Liver (tissue), 3 donors: ENCODE measurements around the gene EMC1.

Experiments
- EGR1 ChIP-seq, 2 donors: IDR thresholded peaks; 2 replicates each; pipeline ENCODE4 v1.6.1; 2016 to 2018; ENCODE audit warnings: antibody characterized with exemption in 2 of 2, low read depth in 2 of 2
- GABPA ChIP-seq, 2 donors: IDR thresholded peaks in 1 of 2; conservative IDR thresholded peaks in 1 of 2; 2 replicates each; pipeline ENCODE4 v1.6.1; 2016; ENCODE audit warnings: antibody characterized with exemption in 2 of 2, mild to moderate bottlenecking in 1 of 2, moderate library complexity in 1 of 2
- HNF4A ChIP-seq, 2 donors: conservative IDR thresholded peaks; 2 replicates each; pipeline ENCODE4 v1.6.1; 2016; ENCODE audit warnings: antibody characterized with exemption in 2 of 2, mild to moderate bottlenecking in 2 of 2
- JUND ChIP-seq, 2 donors: IDR thresholded peaks; 2 replicates each; pipeline ENCODE4 v1.6.1; 2016; ENCODE audit warnings: antibody characterized with exemption in 2 of 2
- NR2F2 ChIP-seq: IDR thresholded peaks from 2 replicates; pipeline ENCODE4 v1.6.1; 2016; ENCODE audit warnings: antibody characterized with exemption
- RAD21 ChIP-seq, 2 donors: IDR thresholded peaks; 2 replicates each; pipeline ENCODE4 v1.6.1; 2016; ENCODE audit warnings: antibody characterized with exemption in 2 of 2, mild to moderate bottlenecking in 2 of 2
- RXRA ChIP-seq, 2 donors: IDR thresholded peaks; 2 replicates each; pipeline ENCODE4 v1.6.1; 2017 to 2018; ENCODE audit warnings: antibody characterized with exemption in 2 of 2, mild to moderate bottlenecking in 1 of 2
- SP1 ChIP-seq: IDR thresholded peaks from 2 replicates; pipeline ENCODE4 v1.6.1; 2018; ENCODE audit warnings: antibody characterized with exemption, mild to moderate bottlenecking
- TAF1 ChIP-seq: conservative IDR thresholded peaks from 2 replicates; pipeline ENCODE4 v1.6.1; 2016; ENCODE audit warnings: antibody characterized with exemption, mild to moderate bottlenecking
- TF ChIP-seq, protein P1 (sequence below): fragments of 150-350 bp; IDR thresholded peaks from 2 replicates; pipeline ENCODE4 v1.5.1; 2017; ENCODE audit warnings: improper control_type of control experiment, low read depth, low read length; ENCODE audit not compliant: missing input control
- TF ChIP-seq, protein P2 (sequence below): IDR thresholded peaks from 2 replicates; pipeline ENCODE4 v1.6.1; 2016; ENCODE audit warnings: antibody characterized with exemption, mild to moderate bottlenecking
- TF ChIP-seq, protein P3 (sequence below): IDR thresholded peaks from 2 replicates; pipeline ENCODE4 v1.6.1; 2016; ENCODE audit warnings: antibody characterized with exemption
- TF ChIP-seq, protein P4 (sequence below): IDR thresholded peaks from 2 replicates; pipeline ENCODE4 v1.6.1; 2016; ENCODE audit warnings: antibody characterized with exemption
- TF ChIP-seq, protein P5 (sequence below): IDR thresholded peaks from 2 replicates; pipeline ENCODE4 v1.6.1; 2016; ENCODE audit warnings: antibody characterized with exemption
- donor health status: healthy.
- donor health status: healthy.

DNA sequence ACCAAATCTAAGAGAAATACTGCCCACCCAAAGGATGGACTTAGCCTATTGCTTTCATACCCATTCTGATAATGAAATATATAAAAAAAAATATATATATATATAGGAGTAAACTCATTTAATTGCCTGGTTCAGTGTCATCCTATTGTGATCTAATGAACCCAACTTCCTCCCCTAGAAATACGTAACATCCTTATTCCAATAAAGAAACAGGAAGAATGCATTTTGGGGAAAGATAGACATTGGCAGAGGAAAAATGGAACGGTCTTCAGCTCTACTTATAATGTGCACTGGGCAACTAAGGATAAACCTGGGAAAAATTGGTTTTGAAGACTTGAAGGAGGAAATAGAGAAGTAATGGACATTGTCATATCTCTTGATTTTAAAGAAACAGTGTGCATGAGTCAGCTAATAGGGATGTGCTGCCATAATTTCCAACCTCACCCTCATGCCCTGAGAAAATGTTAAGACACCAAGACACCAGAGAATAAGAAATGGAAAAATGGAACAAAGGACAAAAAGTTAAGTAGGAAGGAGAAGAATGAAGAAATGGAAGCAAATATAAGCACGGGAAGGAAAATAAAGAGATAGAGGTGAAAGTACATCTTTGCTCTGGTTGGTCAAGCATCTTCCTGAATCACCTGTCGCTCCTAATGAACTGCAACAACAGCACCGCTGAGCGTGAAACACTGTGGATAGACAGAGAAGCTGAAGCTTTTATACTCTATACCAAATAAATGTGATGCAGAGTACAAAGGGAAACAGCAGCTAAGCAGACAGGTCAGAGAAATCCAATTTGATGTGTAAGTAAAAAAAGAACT is 46.7 kb downstream of the EMC1 start:
- TF ChIP-seq, protein P1, sequence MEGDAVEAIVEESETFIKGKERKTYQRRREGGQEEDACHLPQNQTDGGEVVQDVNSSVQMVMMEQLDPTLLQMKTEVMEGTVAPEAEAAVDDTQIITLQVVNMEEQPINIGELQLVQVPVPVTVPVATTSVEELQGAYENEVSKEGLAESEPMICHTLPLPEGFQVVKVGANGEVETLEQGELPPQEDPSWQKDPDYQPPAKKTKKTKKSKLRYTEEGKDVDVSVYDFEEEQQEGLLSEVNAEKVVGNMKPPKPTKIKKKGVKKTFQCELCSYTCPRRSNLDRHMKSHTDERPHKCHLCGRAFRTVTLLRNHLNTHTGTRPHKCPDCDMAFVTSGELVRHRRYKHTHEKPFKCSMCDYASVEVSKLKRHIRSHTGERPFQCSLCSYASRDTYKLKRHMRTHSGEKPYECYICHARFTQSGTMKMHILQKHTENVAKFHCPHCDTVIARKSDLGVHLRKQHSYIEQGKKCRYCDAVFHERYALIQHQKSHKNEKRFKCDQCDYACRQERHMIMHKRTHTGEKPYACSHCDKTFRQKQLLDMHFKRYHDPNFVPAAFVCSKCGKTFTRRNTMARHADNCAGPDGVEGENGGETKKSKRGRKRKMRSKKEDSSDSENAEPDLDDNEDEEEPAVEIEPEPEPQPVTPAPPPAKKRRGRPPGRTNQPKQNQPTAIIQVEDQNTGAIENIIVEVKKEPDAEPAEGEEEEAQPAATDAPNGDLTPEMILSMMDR = no peak
- TF ChIP-seq, protein P2, sequence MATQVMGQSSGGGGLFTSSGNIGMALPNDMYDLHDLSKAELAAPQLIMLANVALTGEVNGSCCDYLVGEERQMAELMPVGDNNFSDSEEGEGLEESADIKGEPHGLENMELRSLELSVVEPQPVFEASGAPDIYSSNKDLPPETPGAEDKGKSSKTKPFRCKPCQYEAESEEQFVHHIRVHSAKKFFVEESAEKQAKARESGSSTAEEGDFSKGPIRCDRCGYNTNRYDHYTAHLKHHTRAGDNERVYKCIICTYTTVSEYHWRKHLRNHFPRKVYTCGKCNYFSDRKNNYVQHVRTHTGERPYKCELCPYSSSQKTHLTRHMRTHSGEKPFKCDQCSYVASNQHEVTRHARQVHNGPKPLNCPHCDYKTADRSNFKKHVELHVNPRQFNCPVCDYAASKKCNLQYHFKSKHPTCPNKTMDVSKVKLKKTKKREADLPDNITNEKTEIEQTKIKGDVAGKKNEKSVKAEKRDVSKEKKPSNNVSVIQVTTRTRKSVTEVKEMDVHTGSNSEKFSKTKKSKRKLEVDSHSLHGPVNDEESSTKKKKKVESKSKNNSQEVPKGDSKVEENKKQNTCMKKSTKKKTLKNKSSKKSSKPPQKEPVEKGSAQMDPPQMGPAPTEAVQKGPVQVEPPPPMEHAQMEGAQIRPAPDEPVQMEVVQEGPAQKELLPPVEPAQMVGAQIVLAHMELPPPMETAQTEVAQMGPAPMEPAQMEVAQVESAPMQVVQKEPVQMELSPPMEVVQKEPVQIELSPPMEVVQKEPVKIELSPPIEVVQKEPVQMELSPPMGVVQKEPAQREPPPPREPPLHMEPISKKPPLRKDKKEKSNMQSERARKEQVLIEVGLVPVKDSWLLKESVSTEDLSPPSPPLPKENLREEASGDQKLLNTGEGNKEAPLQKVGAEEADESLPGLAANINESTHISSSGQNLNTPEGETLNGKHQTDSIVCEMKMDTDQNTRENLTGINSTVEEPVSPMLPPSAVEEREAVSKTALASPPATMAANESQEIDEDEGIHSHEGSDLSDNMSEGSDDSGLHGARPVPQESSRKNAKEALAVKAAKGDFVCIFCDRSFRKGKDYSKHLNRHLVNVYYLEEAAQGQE = no peak
- TF ChIP-seq TAF1 (no peak), NR2F2 (no peak), GABPA (IDR thresholded peaks at IDR 0.05 in 1 of 2, conservative IDR thresholded peaks at IDR 0.05 in 1 of 2) (no peak), EGR1 (IDR thresholded peaks at IDR 0.05; ENCODE audit: low read depth in 2 of 2) (no peak), RAD21 (IDR thresholded peaks at IDR 0.05) (no peak), JUND (IDR thresholded peaks at IDR 0.05) (no peak), HNF4A (conservative IDR thresholded peaks at IDR 0.05) (no peak), SP1 (no peak), RXRA (IDR thresholded peaks at IDR 0.05) (no peak)
- TF ChIP-seq, protein P3, sequence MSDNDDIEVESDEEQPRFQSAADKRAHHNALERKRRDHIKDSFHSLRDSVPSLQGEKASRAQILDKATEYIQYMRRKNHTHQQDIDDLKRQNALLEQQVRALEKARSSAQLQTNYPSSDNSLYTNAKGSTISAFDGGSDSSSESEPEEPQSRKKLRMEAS = no peak
- TF ChIP-seq, protein P4, sequence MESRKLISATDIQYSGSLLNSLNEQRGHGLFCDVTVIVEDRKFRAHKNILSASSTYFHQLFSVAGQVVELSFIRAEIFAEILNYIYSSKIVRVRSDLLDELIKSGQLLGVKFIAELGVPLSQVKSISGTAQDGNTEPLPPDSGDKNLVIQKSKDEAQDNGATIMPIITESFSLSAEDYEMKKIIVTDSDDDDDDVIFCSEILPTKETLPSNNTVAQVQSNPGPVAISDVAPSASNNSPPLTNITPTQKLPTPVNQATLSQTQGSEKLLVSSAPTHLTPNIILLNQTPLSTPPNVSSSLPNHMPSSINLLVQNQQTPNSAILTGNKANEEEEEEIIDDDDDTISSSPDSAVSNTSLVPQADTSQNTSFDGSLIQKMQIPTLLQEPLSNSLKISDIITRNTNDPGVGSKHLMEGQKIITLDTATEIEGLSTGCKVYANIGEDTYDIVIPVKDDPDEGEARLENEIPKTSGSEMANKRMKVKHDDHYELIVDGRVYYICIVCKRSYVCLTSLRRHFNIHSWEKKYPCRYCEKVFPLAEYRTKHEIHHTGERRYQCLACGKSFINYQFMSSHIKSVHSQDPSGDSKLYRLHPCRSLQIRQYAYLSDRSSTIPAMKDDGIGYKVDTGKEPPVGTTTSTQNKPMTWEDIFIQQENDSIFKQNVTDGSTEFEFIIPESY = no peak
- TF ChIP-seq, protein P5, sequence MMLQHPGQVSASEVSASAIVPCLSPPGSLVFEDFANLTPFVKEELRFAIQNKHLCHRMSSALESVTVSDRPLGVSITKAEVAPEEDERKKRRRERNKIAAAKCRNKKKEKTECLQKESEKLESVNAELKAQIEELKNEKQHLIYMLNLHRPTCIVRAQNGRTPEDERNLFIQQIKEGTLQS = no peak
